Measurements from ENCODE around the gene CENATAC.
"Not testable (repeated sequence)": the region's sequence is repeated elsewhere in the genome, so short reads cannot be mapped to it uniquely, and the experiment has no call there.

CENATAC gene

GRCh38 chr11:118997627-118998387, at the start of gene CENATAC:
Gene CENATAC (plus strand): TSS chr11:118998138. CDS start chr11:118998198, 60 bp downstream.
- peak; percentile 71 for DNase-seq

GRCh38 chr11:118953265-118953664, 44.7 kb upstream of the CENATAC start:
- DNase-seq: no peak

- not testable (repeated sequence) for DNase-seq
Measured at GRCh38 chr11:118953976-118954375, 44.0 kb upstream of the CENATAC start.

- no peak for DNase-seq
Measured at GRCh38 chr11:118956094-118956846, 41.7 kb upstream of the CENATAC start, which contains the start of gene UPK2. Gene UPK2 (plus strand): TSS chr11:118956298. CDS start chr11:118956351, 53 bp downstream.

- no peak for DNase-seq
Measured at GRCh38 chr11:118956847-118957469, 41.0 kb upstream of the CENATAC start.

GRCh38 chr11:118957549-118957948, 40.4 kb upstream of the CENATAC start:
- DNase-seq: no peak

- DNase-seq: no peak
Measured at GRCh38 chr11:118957968-118958367, 40.0 kb upstream of the CENATAC start.

- DNase-seq: no peak
Measured at GRCh38 chr11:118958577-118958976, 39.4 kb upstream of the CENATAC start.

GRCh38 chr11:118961189-118961588, 36.7 kb upstream of the CENATAC start:
- DNase-seq: no peak

GRCh38 chr11:118961591-118961990, 36.3 kb upstream of the CENATAC start:
- DNase-seq: no peak

- DNase-seq: not testable (repeated sequence)
Measured at GRCh38 chr11:118969508-118969907, 28.4 kb upstream of the CENATAC start.

GRCh38 chr11:118971646-118972045, 26.3 kb upstream of the CENATAC start, which contains the start of gene FOXR1:
Gene FOXR1 (plus strand): TSS chr11:118971761. CDS start chr11:118971932, 171 bp downstream.
- no peak for DNase-seq

- DNase-seq: no peak
Measured at GRCh38 chr11:118973985-118974384, 24.0 kb upstream of the CENATAC start.

GRCh38 chr11:118975771-118976709, 21.9 kb upstream of the CENATAC start:
- DNase-seq: no peak

GRCh38 chr11:118979434-118979833, 18.5 kb upstream of the CENATAC start:
- DNase-seq: no peak

- no peak for DNase-seq
Measured at GRCh38 chr11:118980191-118980881, 17.6 kb upstream of the CENATAC start.

- not testable (repeated sequence) for DNase-seq
Measured at GRCh38 chr11:118984337-118984736, 13.6 kb upstream of the CENATAC start.

GRCh38 chr11:118984825-118985224, 13.1 kb upstream of the CENATAC start:
- DNase-seq: no peak

- DNase-seq: no peak
Measured at GRCh38 chr11:118988280-118988679, 9.7 kb upstream of the CENATAC start.

GRCh38 chr11:118991486-118992038, 6.4 kb upstream of the CENATAC start:
- not testable (repeated sequence) for DNase-seq

- DNase-seq: no peak
Measured at GRCh38 chr11:118996926-118997626, 862 bp upstream of the CENATAC start.
